HG03565 (cell line): ENCODE measurements around the gene TLR8.
"Not testable (repeated sequence)": the region's sequence is repeated elsewhere in the genome, so short reads cannot be mapped to it uniquely, and the experiment has no call there.

Experiments
- ATAC-seq: cut with Tn5 transposase; IDR thresholded peaks from one replicate; pipeline ENCODE4 v1.9.1; 2021; ENCODE audit warnings: mild to moderate bottlenecking, moderate library complexity; ENCODE audit not compliant: unreplicated experiment

The TLR8 gene

GRCh38 chrX:12896935-12897334 is 9.5 kb upstream of the TLR8 start:
- no peak for ATAC-seq

DNA sequence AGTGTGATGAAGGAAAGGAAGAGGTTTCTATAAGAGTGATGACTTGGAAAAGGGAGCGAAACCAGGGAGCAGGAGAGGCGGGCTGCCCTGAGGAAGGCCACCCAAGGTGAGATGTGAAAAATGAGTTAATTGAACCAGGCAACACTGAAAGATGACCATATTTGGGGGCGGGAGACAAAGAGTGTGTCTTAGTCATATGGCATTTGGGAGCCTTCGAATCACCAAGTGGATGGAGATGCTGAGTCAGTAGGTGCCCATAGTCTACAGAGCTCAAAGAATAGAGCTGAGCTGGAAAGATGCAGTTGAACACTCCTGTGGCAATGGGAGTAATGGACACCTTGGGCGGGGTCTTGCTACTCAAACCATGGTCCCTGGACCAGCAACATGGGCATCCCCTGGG is 8.3 kb upstream of the TLR8 start:
- ATAC-seq: no peak

DNA sequence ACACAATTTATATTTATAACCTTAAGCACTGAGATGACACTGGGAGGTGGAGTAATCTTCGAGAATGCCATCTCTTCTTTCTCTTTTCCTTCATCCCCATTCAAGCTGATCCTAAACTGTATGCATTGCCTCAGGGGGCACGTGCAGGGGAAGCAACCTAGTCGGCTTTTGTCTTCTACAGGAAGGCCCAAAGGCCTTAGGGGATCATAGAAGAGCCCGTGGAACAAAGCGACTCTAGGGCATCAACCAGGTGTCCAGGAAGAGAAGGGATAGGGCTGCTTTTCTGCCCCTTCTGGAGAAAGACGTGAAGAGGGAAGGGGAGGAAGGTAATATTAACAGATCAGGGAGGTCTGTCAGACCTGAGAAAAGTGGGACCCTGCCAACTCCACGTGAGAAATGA is 6.9 kb upstream of the TLR8 start:
- ATAC-seq: no peak

DNA sequence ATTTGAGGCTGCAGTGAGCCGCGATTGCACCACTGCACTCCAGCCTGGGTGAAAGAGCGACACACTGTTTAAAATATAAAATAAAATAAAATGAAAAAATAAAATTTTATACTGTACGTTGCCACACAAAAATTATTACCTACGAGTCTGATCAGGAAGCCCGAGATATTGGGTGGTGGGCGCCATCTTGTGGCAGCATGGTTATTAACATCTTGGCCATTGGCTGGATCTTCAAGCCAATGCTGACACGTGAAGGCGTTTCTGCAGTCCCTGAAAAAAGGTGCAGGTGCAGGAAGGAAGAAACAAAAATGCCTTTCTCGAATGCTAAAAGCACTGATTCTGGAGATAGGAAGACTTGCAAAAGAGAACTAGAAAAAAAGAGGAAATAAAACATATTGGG is 4.9 kb upstream of the TLR8 start:
- no peak for ATAC-seq

DNA sequence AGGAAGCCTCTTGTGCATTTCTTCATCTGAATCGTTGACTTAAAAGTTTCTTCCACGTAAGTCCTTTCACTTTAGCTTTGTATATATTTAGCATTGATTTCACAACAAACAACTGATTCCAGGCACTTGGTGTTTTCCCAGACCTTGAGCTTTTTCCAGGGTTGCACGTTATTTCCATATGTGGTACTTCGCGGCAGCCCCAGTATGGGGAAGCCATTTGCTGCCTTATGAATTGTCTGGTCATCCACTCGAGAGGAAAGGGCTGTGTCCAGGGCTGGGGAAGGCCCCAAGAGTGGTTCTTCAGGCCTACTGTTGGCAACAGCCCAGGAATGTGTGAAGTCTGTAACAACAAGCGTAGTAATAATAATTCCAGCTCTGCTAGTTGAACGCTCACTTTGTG is 2.8 kb upstream of the TLR8 start:
- ATAC-seq: no peak

- no peak for ATAC-seq
Measured at GRCh38 chrX:12910423-12911121, 4.2 kb downstream of the TLR8 start.

GRCh38 chrX:12911122-12911470 is 4.7 kb downstream of the TLR8 start:
- ATAC-seq: no peak

DNA sequence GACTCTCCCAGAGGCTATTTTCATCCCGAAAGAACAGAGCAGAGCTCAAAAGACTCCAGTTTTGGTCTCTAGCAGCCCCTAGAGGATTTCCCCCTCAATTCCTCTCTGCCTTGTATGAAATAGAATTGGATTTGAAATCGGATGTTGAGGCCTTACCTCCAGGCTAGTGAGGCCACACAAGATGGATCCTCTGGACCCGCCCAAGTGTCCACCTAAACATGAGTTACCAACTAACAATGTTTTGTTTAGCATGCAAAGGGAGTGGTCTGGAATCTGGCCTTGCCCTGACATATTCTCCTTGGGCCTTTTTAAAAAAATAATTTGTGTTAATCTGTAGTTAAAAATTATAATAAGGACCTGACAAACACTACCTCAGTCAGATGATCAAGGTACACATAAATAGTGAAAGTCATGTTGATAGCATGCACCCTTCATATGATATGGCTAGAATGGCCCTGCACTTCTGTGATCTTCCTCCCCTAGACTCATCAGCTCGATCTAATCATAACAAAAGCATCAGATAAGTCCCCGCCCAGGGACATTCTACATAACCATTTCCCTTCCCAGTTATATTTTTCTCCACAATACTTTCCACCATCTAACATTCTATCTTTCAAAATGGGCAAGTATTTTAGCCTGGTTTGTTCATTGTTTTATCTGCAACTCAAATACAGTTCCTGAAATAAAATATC is 6.5 kb downstream of the TLR8 start:
- no peak for ATAC-seq

- no peak for ATAC-seq
Measured at GRCh38 chrX:12917753-12918152, 11.3 kb downstream of the TLR8 start.

GRCh38 chrX:12919051-12919450 is 12.6 kb downstream of the TLR8 start:
- no peak for ATAC-seq

GRCh38 chrX:12919620-12920019 is 13.2 kb downstream of the TLR8 start:
- no peak for ATAC-seq

DNA sequence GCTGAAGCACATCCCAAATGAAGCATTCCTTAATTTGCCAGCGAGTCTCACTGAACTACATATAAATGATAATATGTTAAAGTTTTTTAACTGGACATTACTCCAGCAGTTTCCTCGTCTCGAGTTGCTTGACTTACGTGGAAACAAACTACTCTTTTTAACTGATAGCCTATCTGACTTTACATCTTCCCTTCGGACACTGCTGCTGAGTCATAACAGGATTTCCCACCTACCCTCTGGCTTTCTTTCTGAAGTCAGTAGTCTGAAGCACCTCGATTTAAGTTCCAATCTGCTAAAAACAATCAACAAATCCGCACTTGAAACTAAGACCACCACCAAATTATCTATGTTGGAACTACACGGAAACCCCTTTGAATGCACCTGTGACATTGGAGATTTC is 14.6 kb downstream of the TLR8 start:
- ATAC-seq: no peak

DNA sequence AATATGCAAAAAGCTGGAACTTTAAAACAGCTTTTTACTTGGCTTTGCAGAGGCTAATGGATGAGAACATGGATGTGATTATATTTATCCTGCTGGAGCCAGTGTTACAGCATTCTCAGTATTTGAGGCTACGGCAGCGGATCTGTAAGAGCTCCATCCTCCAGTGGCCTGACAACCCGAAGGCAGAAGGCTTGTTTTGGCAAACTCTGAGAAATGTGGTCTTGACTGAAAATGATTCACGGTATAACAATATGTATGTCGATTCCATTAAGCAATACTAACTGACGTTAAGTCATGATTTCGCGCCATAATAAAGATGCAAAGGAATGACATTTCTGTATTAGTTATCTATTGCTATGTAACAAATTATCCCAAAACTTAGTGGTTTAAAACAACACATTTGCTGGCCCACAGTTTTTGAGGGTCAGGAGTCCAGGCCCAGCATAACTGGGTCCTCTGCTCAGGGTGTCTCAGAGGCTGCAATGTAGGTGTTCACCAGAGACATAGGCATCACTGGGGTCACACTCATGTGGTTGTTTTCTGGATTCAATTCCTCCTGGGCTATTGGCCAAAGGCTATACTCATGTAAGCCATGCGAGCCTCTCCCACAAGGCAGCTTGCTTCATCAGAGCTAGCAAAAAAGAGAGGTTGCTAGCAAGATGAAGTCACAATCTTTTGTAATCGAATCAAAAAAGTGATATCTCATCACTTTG is 15.6 kb downstream of the TLR8 start:
- ATAC-seq: no peak

- no peak for ATAC-seq
Measured at GRCh38 chrX:12922599-12922919, 16.1 kb downstream of the TLR8 start.

DNA sequence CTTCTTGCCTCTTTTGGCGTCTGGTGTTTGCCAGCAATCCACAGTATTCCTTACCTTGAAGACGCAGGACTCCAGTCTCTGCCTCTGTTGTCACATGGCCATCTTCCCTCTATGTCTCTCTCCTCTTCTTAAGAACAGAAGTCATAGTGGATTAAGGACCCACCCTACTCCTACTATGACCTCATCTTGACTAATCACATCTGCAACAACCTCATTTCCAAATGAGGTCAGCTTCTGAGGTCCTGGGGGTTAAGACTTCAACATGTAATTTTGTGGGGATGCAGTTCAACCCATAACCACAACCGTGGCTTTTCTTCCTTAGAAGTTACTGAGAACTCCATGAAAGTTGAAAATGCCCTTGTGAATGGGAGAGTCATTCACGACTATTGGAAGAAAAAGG is 23.3 kb downstream of the TLR8 start:
- no peak for ATAC-seq

GRCh38 chrX:12930150-12930549 is 23.7 kb downstream of the TLR8 start:
- ATAC-seq: no peak

DNA sequence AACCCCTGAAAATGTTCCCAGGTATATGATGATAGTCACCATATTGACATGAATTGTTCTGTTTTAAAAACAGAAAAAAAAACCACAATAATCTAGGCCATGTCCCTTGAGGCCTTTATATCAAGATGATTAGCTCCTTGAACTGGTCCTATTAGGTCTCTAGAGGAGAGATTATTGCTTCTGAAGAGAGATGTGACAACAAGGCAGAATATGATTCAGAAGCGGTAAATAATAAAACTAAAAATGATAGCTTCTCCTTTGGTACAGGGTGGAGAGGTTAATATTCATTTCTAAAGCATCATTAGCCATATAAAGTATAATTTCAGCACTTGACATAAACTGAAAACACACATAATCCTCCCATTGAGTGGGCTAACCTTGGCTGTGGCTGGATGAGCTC is 25.8 kb downstream of the TLR8 start:
- ATAC-seq: no peak

DNA sequence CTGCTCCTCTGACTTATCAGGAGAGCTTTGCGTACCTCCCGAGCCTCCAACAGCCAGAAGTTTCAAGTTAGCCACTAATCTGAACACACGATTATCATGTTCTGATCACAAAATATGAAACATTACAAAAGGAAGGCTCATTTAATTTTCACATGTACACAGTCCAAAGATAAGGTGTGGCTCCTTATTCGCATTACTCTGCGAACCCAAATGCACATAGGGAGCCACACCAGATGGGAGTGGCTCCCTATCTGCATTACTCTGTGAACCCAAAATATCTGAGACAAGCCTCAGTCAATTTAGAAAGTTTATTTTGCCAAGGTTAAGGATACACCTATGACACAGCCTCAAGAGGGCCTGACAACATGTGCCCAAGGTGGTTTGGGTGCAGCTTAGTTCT is 28.4 kb downstream of the TLR8 start:
- ATAC-seq: no peak

DNA sequence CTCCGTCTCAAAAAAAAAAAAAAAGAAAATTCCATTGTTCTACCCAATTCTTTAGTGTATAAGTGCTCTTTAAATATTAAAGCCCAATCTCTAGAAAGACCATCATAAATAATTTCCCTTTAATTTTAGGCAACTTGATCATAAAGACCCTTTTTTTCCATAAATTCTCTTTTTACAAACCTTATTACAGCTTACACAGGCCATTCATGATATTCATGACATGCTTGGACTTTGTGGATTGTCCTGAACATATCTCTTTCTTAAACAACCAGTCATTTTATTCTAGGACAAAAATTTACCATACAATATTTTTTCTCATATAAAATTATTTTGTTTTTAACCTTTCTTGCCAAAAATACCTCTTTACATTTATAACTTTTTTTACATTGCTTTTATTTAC is 30.5 kb downstream of the TLR8 start:
- ATAC-seq: no peak

DNA sequence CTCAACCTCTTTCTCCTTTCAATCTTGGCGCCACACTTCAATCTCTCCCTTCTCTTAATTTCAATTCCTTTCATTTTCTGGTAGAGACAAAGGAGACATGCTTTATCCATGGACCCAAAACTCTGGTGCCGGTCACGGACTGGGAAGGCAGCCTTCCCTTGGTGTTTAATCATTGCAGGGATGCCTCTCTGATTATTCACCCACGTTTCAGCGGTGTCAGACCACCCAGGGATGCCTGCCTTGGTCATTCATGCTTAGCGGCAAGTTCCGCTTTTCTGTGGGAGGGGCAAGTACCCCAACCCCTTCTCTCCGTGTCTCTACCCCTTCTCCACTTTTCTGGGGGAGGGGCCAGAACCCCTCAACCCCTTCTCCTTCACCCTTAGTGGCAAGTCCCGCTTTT is 34.1 kb downstream of the TLR8 start:
- ATAC-seq: not testable (repeated sequence)

- ATAC-seq: not testable (repeated sequence)
Measured at GRCh38 chrX:12943592-12943991, 37.2 kb downstream of the TLR8 start.

DNA sequence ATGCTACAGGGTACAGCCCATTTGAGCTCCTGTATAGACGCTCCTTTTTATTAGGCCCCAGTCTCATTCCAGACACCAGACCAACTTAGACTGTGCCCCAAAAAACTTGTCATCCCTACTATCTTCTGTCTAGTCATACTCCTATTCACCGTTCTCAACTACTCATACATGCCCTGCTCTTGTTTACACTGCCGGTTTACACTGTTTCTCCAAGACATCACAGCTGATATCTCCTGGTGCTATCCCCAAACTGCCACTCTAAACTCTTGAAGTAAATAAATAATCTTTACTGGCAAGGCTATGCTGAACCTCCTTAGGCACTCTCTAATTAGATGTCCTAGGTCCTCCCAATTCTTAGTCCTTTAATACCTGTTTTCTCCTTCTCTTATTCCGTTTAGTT is 38.0 kb downstream of the TLR8 start:
- ATAC-seq: not testable (repeated sequence)
